Stimulated activated CD8-positive, alpha-beta memory T cell treated with anti-CD3 and anti-CD28 coated beads, Interleukin-4, amount 100 ng/mL, for 24 hours (primary cell): ENCODE measurements around the gene CREBBP.

Source experiments
- DNase-seq: peaks from one replicate; pipeline ENCODE4 v3.0.0-alpha.2; 2020; ENCODE audit warnings: low read depth

Gene CREBBP

DNA sequence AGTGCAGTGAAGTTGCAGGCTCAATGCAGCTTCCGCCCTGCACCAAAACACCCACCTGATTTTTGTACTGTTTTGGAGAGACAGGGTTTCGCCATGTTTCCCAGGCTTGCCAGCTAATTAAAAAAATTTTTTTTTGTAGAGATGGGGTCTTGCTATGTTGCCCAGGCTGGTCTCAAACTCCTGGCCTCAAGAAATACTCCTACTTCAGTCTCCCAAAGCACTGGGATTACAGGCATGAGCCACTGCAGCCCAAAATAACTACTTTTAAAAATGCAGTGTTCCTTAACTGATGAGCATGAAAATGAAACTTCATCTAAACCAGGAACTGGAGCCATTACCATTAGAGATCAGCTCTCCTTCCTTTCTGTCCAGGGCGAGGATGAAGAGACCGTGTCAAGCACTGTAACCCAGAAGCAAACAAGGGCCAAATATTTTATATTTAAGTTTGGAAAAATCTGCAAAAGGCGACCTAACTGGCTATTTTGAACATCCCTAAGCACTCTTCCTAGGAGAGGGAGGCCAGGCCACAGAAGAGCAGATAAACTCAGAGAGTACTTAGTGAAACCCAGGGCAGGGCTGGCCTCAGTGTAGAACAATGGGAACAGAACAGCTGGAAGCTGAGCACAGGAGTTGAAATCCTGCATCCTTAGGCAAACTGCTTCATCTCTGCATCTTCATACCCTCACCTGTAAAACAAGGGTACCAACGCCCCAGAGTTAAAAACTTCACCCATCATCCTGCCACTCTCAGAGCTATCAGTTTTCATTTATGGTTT lies 24.0 kb downstream of the CREBBP start:
- no peak for DNase-seq

DNA sequence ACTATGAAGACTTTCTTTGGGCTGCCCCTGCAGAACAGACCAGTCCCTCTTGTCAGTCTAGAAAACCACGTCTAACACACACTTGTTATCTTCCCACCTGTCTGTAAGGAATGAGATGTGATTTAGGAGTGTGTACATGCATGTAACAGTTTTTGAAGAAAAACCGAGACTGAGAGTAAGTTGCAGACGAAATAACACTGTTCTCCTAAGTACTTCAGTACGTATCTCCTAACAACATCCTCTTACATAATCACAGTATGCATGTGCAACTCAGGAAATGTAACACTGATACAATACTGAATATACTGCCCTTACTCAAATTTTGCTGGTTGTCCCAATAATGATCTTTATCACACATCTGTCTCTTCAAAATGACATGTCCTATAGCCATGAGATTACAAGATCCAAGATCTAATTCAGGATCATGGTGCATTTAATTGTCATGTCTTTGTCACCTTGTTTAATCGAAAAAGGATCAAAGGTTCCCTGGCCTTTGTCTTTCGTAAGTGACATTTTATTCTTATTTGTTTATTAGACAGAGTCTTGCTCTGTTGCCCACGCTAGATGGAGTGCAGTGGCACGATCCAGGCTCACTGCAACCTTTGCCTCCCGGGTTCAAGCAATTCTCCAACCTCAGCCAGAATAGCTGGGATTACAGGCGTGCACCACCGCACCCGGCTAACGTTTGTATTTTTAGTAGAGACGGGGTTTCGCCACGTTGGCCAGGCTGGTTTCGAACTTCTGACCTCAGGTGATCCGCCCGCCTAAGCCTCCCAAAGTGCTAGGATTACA lies 25.6 kb downstream of the CREBBP start:
- DNase-seq = no peak

DNA sequence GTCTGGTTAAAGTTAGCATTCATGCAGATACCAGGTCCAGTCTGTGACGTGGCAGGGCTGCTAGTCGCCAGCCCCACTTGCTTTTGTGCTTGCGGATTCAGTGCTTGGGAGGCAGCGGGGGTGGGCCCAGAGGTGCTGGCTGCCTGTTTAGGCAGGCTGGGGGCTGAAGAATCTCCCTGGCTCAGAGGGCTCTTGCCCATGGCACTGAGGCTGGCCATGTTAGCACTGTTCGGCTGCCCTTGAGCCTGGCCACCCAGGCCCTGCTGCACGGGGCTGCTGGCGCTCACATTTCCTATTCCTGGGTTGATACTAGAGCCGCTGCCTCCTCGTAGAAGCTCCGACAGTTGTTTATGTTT lies 30.0 kb downstream of the CREBBP start:
- DNase-seq = no peak

DNA sequence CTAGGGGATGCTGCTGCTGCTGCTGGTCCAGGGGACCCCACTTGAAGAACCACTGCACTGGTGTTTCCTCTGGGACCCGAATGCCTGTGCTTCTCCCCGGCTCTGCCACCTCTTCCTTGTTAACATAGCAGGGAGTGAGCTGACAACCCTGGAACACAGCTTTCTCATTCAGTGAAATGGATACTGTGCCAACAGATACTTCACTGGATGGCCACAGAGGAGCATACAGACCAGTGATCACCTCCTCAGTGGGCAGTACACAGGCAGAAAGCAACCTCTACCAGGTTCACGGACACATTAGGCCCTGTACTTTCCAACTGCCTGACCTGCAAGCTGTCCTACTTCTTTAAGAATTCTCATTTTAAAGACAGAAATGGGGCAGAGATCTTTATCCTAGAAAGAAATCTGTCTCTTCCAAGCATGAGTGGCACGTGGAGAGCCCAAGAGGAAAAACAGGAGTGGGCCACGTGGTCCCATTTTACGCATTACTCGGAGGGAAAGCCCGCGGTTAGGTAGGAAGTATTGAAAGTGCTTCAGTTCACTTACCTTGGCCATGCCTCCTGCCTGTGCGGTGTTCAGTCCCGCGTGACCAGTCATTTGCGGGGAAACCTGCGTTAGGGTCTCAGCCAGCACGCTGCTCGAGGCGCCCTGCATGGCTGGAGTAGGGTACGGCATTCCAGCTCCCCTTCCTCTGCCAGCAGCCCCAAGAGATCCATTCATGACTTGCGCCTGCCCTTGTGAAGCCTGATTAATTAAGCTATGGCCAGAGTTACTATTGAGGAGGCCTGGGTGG lies 30.6 kb downstream of the CREBBP start:
- DNase-seq = no peak

DNA sequence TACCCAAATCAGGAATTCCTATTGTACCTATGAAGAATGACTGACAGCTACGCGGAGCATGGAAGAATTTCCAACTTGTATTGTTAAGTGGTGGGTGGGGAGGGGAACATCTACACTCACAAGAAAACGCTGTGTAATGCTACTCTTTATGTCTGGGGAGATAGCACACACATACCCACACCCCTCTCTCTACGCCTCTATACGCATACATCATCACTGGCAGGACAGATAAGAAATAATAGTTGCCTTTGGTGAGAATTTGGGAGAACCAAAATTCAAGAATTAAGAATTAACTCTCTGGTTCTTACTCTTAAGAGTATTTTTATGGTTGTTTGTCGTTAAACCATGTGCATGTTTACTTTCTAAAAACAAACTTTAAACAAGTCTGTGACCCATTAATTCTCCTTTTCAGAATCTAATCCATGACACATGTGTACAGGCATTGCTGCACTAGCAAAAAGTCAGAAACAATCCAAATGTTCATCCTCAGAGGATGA lies 33.9 kb downstream of the CREBBP start:
- no peak for DNase-seq

DNA sequence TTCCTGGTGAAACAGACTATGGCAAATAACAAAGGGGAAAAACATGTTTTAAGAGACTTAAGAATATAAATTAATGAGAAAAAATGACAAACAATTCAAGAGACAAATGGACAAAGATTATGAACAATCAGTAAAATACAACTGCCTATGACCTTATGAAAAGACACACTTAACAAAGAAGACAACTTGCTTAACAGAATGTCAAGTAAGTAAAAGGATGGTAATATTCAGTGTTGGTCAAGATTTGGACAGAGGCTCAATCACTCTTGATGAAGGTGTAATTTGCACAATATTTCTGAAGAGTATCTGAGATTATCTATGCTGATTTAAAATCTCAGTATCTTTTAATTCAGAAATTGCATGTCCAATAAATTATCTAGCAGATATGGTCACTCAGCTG lies 34.4 kb downstream of the CREBBP start:
- DNase-seq = no peak

DNA sequence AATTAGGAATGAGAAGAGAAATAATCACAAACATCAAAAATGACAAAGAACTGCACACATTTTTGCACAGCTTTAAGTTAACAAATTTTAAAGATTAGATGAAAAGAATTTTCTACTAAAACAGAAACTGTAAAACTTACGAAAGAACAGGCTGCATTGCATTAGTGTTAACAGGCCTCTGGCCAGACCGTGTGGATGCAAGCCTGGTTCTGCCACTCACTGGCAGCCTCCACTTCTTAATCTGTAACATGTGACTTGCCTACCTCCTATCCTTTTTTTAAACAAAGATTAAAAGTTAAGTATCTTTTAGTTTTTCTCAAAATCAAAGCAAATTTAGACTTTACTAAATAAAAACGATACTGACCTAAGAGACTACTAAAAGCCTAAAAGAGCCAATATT lies 37.5 kb downstream of the CREBBP start:
- no peak for DNase-seq

DNA sequence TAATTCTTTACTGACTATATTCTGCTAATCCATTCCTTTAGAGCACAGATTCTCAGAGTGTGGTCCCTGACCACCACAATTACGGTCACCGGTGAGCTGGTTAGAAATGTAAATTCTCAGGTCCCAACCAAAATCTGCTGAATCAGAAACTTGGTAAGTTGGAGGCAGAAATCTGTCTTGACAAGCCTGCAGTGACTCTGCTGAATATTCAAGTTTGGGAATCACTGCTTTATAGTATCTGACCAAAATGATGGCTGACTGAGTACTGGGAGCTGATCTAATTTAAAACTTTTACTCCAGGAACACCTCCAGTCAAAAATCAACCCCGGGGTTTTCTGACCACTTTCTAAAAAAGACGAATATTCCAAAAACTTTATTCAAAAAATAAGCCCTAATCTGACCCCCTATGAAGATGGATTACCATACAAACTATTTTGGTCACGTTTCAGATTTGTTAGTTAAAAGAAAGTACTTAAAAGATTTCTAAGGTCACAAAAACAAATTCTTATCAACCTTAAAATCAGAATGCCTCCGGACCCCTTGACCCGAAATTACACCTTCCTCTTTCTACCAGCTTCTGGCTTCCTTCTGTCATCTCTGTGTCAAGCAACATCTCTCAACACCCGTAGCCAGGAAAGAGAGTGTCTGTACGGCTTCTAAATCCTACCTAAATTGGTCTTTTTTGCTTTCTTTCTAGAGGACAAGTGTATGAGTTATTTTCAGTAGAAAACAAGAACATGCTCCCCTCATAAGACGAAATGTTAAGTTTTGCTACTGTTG lies 38.6 kb downstream of the CREBBP start:
- no peak for DNase-seq

DNA sequence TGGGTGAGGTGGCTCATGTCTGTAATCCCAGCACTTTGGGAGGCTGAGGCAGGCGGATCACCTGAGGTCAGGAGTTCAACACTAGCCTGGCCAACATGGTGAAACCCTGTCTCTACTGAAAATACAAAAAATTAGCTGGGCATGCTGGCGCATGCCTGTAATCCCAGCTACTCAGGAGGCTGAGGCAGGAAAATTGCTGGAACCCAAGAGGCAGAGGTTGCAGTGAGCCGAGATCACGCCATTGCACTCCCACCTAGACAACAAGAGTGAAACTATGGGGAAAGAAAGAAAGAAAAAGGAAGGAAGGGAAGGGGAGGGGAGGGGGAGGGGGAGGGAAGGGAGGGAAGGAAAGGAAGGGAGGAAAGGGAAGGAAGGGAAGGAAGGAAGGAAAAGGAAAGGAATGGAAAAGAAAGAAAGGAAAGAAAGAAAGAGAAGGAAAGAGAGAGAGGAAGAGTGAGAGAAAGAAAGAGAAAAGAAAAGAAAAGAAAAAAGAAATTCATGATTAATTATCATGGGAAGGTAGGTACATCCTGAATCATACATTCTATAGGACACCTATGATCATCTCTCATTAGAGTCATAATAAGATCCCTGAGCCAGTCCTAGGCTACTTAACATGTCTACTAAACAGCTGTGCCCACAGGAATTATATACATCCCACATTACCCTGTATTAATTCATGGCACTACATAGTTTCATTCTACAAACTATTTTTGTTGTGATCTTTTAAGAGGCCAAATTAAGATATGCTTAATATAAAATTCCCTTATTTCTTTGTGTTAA lies 40.9 kb downstream of the CREBBP start:
- DNase-seq = no peak

DNA sequence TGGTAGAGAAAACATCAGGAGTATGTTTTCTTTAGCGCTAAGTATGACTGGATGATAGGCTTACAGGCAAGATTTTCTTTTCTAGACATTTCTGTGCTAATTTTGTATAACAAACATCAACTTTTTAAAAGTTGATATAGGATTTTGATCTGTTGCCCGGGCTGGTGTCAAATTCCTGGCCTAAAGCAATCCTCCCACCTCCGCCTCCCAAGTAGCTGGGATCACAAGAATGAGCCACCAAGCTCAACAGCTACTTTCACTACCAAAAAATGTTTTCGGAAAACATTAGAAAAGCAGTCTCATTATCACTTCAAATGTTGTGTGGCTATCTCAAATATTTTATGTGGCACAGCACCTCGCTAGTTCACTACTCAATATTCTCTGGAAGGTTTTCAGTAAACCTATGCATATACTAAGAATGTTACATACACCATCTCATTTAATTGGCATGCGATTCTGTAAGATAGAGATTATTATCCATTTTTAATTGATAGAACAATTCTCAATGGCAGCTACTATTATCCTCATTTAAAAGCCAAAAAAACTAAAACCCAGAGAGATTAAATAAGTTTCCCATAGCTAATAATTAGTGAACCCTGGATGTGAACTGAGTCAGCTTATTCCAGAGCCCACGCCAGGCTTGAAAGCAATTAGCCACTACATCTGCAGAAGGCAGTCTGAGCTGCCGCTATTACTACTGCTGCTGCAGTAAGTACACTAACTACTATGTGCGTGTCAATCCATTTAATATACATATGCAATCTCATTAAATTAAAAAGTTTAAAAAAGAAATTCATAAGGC lies 41.7 kb downstream of the CREBBP start:
- no peak for DNase-seq

DNA sequence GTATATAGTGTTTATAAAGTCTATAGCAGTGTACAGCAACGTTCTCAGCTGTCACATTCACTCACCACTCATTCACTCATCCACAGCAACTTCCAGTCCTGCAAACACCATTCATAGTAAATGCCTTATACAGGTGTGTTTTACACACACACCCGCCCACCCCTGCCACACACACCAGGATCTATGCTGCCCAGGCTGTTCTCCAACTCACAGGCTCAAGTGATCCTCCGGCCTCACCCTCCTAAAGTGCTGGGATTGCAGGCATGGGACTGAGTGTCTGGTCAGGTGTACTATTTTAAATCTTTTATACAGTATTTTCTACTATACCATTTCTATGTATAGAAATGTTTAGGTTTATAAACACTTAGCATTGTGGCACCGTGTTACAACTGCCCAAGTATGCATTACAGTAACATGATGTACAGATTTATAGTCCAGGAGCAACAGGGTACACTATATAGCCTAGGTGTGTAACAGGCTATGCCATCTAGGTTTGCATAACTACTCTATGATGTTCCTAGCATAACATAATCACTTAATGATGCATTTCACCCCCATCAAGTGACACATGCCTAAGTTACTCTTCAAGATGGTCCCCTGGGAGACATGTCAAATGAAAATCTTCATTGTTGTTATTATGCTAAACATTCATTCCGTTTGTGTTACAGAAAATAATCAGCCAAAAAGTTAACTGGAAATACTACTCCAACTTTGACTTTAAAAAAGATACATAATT lies 42.5 kb downstream of the CREBBP start:
- no peak for DNase-seq

DNA sequence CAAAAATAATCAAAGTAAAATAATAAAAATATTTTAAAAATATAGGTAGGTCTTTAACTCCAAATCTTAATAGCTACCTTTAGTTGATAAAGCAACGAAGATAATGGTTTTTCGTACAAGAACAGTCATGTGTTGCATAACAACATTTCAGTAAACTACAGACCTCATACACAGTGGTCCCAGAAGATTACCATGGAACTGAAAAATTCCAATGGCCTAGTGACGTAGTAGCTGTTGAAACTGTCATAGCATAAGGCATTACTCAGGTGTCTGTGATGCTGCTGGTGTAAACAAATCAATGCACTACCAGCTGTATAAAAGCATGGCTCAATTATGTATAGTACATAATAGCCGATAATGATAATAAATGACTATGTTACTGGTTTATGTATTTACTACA lies 43.9 kb downstream of the CREBBP start:
- DNase-seq = no peak

DNA sequence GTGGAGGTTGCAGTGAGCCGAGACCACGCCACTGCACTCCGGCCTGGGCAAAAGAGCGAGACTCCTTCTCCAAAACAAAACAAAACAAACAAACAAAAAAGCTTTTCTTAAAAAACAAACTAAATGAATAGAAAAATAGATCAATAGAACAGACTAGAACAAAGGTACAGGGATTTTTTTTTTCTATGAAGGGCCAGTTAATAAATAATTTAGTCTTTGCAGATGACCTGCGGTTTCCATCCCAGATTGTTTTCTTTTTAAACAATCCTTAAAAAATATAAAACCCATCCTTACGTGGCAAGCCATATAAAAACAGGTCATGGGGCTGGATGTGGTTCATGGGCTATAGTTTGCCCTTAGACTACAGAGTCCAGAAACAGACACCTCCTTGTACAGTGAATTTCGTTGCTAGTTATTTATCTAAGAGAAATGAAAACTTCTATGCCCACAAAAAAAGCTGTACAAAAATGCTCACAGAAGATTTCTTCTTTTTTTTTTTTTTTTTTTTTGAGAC lies 45.4 kb downstream of the CREBBP start:
- DNase-seq = no peak

DNA sequence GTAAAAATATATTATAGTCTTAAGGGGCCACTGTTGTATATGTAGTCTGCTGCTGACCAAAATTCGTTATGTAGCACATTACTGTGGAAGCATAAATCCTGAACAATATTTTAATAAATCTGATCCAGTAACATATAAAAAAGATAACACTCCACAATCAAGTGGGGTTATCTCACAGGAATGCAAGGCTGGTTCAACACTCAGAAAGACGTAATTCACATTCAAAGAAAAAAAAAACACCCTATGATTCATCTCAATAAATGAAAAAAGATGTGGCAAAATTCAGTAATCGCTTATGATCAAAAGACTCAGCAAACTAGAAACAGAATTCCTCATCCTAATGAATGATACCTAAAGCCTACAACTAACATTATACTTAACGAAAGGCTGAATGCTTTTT lies 47.8 kb downstream of the CREBBP start:
- no peak for DNase-seq

DNA sequence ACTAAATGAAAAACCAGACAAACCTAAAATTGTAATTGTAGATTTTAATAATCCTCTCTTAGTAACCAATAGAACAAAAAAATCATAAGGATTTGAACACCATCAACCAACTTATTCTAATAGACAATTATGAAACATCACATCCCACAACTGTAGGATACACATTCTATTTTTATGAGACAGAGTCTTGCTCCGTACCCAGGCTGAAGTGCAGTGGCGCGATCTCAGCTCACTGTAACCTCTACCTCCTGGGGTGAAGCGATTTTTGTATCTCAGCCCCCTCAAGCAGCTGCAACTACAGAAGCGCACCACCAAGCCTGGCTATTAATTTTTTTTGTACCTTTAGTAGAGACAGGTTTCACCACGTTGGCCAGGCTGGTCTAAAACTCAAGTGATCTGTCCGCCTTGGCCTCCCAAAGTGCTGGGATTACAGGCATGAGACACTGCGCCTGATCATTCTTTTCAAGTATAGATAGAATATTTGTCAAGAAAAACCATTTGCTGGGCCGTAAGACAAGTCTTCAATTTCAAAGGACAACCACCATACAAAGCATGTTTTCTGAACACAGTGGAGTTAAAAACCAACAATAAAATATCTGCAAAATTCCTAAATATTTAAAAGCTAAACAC lies 49.8 kb downstream of the CREBBP start:
- no peak for DNase-seq

DNA sequence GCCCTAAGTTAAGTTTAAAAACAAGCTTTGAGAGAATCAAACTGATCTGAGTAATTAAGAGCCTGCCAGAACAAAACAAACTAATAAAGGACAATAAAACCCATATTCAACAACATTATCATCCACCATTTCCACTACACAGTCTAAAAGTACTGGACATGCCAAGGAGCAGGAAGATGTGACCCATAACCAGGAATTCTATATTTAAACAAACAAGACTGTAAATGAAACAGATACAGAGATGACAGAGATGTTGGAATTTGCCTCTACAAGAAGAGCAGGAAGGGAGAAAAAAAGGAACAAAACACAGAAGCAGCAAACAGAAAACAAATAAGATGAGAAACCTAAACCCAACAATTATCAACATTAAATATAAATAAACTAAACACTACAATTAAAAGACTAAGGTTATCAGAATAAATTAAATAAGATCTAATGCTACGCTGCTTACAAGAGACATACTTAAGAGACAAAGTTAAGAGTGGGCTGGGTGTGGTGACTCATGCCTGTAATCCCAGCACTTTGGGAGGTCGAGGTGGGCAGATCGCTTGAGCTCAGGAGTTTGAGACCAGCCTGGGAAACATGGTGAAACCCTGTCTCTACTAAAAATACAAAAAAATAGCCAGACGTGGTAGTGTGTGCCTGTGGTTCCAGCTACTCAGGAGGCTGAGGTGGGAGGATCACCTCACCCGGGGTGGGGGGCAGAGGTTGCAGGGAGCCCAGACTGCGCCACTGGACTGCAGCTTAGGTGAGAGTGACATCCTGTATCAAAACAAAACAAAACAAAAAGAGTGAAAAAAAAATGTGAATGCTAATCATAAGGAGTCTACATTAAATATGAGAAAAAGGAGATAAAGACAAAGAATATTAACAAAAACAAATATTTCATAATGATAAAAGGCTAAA lies 50.6 kb downstream of the CREBBP start:
- no peak for DNase-seq

DNA sequence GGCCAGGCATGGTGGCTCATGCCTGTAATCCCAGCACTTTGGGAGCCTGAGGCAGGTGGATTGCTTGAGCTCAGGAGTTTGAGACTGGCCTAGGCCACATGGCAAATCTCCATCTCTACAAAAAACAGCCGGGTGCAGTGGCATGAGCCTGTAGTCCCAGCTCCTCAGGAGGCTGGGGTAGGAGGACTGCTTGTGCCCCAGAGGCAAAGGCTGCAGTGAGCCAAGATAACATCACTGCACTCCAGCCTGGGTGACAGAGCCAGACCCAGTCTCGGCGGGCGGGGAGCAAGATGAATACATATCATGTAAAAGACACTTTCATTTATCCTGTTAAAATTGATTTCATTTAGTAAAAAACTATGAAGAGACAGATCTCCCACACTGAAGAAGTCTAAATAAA lies 54.6 kb downstream of the CREBBP start:
- DNase-seq = no peak

DNA sequence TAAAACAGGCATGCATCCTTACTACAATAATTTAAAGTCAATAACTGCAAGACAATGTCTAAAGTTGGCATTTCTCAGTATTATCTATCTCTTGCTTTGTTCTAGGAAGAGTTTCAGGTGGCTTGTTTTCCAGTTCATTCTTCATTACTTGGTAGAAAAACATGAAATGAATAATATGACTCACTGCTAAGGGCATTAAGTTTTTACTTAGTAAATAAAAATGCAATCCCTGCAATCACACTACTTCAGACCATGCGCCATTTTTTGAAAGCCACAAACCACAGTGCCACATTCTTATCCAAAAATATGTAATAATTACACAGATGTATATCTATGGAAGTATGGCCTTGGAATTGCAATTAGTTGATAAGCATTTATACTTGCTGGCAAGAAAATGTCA lies 55.4 kb downstream of the CREBBP start:
- no peak for DNase-seq
